22Rv1 (cell line): Measurements from ENCODE around the gene EGF.

ENCODE experiments used
- ZFX ChIP-seq: fragments of 450-650 bp; IDR thresholded peaks from 2 replicates; pipeline ENCODE4 v1.6.1; 2017; ENCODE audit warnings: antibody characterized with exemption, borderline replicate concordance
- TF ChIP-seq, protein P1 (sequence below): fragments of 450-650 bp; IDR thresholded peaks from 2 replicates; pipeline ENCODE4 v1.5.1; 2017; ENCODE audit warnings: mild to moderate bottlenecking

DNA sequence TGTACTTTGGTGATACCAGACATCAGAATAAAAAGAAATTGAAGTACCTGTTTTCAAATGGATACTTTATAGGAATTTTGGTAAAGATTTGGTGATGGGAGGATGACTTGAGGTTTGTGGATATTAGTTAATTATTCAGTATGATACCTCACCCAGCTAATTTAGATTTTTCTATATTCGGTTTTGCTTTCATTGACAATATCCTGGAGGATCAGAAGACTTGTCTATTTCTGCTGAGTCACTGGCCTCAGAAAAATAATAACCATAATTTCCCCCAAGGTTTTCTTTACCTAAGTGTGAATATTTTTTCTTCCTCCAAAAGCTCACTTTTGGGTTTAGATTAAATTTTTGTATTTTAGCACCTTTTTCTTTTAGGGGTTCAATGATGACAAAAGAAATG, 100.2 kb downstream of the EGF start:
- TF ChIP-seq, protein P1, sequence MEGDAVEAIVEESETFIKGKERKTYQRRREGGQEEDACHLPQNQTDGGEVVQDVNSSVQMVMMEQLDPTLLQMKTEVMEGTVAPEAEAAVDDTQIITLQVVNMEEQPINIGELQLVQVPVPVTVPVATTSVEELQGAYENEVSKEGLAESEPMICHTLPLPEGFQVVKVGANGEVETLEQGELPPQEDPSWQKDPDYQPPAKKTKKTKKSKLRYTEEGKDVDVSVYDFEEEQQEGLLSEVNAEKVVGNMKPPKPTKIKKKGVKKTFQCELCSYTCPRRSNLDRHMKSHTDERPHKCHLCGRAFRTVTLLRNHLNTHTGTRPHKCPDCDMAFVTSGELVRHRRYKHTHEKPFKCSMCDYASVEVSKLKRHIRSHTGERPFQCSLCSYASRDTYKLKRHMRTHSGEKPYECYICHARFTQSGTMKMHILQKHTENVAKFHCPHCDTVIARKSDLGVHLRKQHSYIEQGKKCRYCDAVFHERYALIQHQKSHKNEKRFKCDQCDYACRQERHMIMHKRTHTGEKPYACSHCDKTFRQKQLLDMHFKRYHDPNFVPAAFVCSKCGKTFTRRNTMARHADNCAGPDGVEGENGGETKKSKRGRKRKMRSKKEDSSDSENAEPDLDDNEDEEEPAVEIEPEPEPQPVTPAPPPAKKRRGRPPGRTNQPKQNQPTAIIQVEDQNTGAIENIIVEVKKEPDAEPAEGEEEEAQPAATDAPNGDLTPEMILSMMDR, result no peak
- no peak for TF ChIP-seq ZFX
